ENCODE data around the gene IFIH1. TPM values are rescaled to one million over a fixed set of nuclear protein-coding genes. Genes with fewer than 3 reads are reported as not detected.

Gene IFIH1
- polyA plus RNA-seq, 6 donors from 2014 or later = 12.3 to 47.9 (median 41.2) TPM

DNA sequence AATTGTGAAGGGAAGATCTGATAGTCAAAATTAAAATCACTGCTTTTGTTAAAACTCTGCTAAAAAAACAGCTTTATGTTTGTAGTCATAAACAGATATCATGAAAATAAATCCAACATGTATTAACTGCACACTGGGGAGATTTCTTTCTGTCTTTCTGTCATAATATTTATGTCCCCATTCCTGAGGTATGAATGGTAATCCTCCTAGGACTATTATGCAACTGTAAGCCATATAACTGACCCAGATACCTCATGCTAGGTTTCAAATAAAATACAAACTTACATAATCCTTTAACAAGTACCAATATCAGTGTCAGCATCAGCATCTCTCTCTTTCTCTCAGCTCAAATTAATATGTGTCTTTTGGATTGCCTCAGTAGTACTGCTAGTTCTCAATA is 18.2 kb downstream of the IFIH1 start:
- no peaks in the 10 kb centered on the region for H3K9me3 Mint-ChIP-seq
- H3K27ac Mint-ChIP-seq = no peak overlapping the region
- H3K4me1 Mint-ChIP-seq = peaks cover 0 to 7% (median 4%) of the 10 kb centered on the region in 3 donors
- no peak for DNase-seq
- H3K27me3 Mint-ChIP-seq = no peaks in the 10 kb centered on the region
- no peak overlapping the region for H3K4me3 Mint-ChIP-seq
- no peaks in the 10 kb centered on the region for H3K36me3 Mint-ChIP-seq
- ATAC-seq (ENCODE audit: low read depth in 2 of 2) = no peak

DNA sequence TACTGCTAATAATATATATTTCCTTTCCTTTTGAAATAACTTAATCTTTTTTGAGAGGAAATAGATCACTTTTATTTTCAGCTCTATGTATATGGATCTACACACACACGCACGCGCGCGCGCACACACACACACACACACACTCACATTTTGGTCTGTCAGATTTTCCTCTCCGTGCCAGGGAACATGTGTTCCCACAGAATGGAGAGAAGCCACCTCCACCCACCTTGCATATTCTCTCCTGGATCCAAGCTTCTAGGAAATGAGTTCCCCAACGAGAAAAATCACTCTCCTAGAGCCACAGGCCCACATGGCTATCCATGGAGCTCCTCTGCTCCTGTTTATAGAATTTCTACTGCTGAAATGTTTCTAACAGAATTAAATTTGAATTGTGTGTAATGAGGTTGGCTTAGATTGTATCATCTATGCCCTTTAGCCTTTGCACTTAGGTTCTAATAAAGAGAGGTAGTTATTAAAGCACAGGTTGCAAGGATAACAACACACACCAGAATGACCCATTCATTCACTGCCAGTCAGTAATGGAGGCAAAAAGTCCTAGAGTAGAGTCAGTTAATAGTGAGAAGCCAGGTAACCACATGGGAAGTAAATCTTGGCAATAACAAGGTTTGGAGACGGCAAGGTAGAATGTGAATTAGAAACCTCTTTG is 19.7 kb downstream of the IFIH1 start:
- no peak for DNase-seq
- H3K27me3 Mint-ChIP-seq = no peaks in the 10 kb centered on the region
- peaks cover 0 to 7% (median 4%) of the 10 kb centered on the region in 3 donors for H3K4me1 Mint-ChIP-seq
- no peaks in the 10 kb centered on the region for H3K36me3 Mint-ChIP-seq
- no peaks in the 10 kb centered on the region for H3K9me3 Mint-ChIP-seq
- peak overlapping the region in 1 of 6 donors; percentile 33 for H3K27ac Mint-ChIP-seq
- no peak overlapping the region for H3K4me3 Mint-ChIP-seq
- no peak for ATAC-seq (ENCODE audit: low read depth in 2 of 2)

DNA sequence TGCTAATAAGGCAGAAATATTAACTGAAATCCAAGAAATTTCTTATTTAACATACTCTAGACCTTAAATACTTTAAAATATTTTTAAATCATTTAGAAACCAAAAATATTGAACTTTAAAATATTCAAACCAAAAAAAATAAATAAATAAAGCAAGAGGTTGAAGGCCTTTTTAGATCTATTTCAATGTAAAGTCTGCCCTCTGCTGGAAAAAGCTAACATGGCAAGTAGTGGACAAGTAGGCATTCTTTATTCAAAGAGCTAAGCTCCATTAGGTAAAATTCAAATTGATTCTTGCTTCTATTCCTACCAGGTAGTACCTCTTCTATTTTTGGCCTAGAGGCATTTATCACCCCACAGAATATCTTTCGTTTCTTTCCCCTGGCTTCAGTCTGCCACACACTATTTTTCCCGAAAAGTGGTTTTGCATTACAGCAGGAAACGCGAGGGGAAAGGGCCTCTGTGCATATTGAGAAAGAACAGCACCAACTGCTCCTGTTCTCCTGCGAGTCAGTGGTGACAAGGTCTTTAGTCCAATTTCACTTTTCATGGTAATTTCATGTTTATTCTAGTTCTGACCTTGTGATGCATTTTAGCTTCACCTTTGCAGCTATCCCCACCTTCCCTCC is 20.4 kb downstream of the IFIH1 start:
- ATAC-seq (ENCODE audit: low read depth in 2 of 2) = peak; percentile 48 to 60
- Mint-ChIP-seq H3K27me3 (no peaks in the 10 kb centered on the region), H3K36me3 (peaks cover 0 to under 1% of the 10 kb centered on the region in 2 donors), H3K27ac (no peak overlapping the region), H3K4me3 (no peak overlapping the region), H3K9me3 (no peaks in the 10 kb centered on the region), H3K4me1 (peaks cover 0 to 4% (median 3%) of the 10 kb centered on the region in 3 donors)
- peak; percentile 43 for DNase-seq

- Mint-ChIP-seq H3K4me1 (no peaks in the 10 kb centered on the region), H3K36me3 (peaks cover 5 to 7% of the 10 kb centered on the region in 2 donors), H3K9me3 (no peaks in the 10 kb centered on the region), H3K27ac (no peak overlapping the region), H3K27me3 (no peaks in the 10 kb centered on the region), H3K4me3 (no peak overlapping the region)
- DNase-seq = no peak
- ATAC-seq (ENCODE audit: low read depth in 2 of 2) = no peak
Measured at GRCh38 chr2:162295009-162295408, 23.5 kb downstream of the IFIH1 start.

- Mint-ChIP-seq H3K9me3 (no peaks in the 10 kb centered on the region), H3K4me1 (peaks cover 0 to 2% (median 0%) of the 10 kb centered on the region in 3 donors), H3K36me3 (peaks cover 5 to 11% of the 10 kb centered on the region in 2 donors), H3K27ac (no peak overlapping the region), H3K4me3 (no peak overlapping the region), H3K27me3 (no peaks in the 10 kb centered on the region)
- ATAC-seq (ENCODE audit: low read depth in 2 of 2) (no peak), DNase-seq (no peak)
Measured at GRCh38 chr2:162293122-162293786, 25.2 kb downstream of the IFIH1 start.

DNA sequence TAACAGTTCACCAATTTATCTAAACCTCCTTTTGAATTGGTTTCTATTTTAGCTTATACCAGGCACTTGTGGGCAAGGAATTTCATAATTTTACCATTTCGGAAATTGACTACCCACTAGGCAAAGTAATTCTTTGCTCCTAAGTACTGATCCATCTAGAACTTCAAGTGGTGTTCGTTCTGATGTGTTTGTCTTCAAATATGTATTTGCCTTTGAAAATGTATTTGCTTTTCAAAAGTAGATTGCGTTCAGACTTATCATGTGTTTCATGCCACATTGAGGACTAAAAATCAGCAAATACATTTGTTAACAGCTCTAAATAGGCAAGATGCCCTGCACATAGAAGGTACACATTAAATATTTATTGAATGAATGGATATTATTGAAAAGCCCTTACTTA is 26.7 kb downstream of the IFIH1 start:
- Mint-ChIP-seq H3K4me3 (no peak overlapping the region), H3K27me3 (no peaks in the 10 kb centered on the region), H3K4me1 (peaks cover 0 to 3% (median 0%) of the 10 kb centered on the region in 3 donors), H3K36me3 (peaks cover 13 to 17% of the 10 kb centered on the region in 2 donors), H3K27ac (no peak overlapping the region), H3K9me3 (no peaks in the 10 kb centered on the region)
- no peak for DNase-seq
- ATAC-seq (ENCODE audit: low read depth in 2 of 2) = no peak

DNA sequence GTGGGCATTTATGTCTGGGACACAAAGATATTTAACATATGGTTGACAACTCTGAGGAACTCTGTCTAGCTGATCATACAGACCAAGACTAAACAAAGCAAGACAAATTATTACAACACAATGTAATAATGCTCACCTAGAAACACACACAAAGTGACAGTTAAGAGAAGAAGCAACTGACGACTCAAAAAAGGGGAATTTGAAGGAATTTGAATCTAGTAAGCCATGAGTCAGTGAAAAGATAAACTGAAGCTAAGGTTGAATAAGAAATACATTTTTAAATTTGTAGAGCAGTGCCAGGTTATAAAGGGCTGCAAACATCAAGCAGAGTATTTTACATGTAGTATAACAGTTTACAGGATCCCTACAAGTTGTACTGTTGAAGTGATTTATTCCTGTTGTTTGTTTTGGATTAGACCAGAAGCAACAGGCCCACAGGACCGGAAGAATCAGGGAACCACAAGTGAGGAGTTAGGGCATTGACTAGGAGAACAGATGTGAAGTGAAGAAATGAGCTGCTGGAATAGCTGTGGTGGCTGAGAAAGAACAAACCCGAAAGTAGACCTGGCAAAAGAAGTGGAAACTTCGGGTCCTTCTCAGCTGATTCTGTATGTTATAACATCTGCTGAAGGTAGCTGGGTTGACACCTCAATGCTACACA is 35.6 kb downstream of the IFIH1 start:
- Mint-ChIP-seq H3K36me3 (peaks cover 25 to 40% of the 10 kb centered on the region in 2 donors), H3K27me3 (no peaks in the 10 kb centered on the region), H3K4me3 (no peak overlapping the region), H3K4me1 (peaks cover 0 to 4% (median 0%) of the 10 kb centered on the region in 3 donors), H3K27ac (no peak overlapping the region), H3K9me3 (no peaks in the 10 kb centered on the region)
- DNase-seq (no peak), ATAC-seq (ENCODE audit: low read depth in 2 of 2) (no peak)

DNA sequence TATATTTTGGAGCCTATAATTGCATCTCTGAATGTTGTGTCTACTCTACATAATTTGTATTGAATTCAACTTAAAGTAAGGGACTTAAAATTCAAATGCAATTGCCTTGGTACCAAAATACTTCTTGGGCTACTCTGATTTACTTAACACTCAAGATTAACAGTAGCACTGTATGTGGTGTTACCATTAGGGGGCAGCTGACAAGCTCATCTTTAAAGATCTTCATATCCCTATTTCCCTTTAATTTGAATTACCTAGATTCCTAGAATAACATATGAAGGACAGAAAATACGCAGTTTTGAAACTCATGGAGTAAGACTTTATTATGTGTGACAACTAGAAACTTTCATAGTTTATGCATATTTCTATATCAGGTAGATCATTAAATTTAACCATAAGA is 37.8 kb downstream of the IFIH1 start:
- H3K4me1 Mint-ChIP-seq = peaks cover 0 to 8% (median 0%) of the 10 kb centered on the region in 3 donors
- DNase-seq (no peak), ATAC-seq (ENCODE audit: low read depth in 2 of 2) (no peak)
- peaks cover 29 to 47% of the 10 kb centered on the region in 2 donors for H3K36me3 Mint-ChIP-seq
- no peak overlapping the region for H3K4me3 Mint-ChIP-seq
- peak overlapping the region in 2 of 6 donors; percentile 10 to 44 for H3K27ac Mint-ChIP-seq
- H3K9me3 Mint-ChIP-seq = no peaks in the 10 kb centered on the region
- no peaks in the 10 kb centered on the region for H3K27me3 Mint-ChIP-seq

DNA sequence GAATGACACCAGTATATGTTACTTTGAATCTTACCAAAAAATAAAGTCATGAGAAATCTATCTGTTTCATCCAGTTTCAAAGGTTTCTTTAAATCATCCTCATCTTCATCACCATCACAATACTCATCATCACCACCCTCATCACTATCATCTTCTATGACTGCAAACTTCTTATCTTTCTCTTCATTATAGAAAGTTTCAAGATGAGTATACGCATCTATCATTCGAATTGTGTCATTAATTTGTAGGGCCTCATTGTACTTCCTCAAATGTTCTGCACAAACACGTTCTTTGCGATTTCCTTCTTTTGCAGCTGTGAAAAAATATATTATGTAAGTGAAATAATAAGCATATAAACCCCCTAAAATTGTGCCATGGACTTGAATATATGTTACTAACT is 41.1 kb downstream of the IFIH1 start:
- no peaks in the 10 kb centered on the region for H3K9me3 Mint-ChIP-seq
- peaks cover 38 to 43% of the 10 kb centered on the region in 2 donors for H3K36me3 Mint-ChIP-seq
- no peak overlapping the region for H3K4me3 Mint-ChIP-seq
- H3K4me1 Mint-ChIP-seq = peaks cover 0 to 5% (median 0%) of the 10 kb centered on the region in 3 donors
- peak overlapping the region in 1 of 6 donors; percentile 37 for H3K27ac Mint-ChIP-seq
- DNase-seq (no peak), ATAC-seq (ENCODE audit: low read depth in 2 of 2) (no peak)
- H3K27me3 Mint-ChIP-seq = no peaks in the 10 kb centered on the region

DNA sequence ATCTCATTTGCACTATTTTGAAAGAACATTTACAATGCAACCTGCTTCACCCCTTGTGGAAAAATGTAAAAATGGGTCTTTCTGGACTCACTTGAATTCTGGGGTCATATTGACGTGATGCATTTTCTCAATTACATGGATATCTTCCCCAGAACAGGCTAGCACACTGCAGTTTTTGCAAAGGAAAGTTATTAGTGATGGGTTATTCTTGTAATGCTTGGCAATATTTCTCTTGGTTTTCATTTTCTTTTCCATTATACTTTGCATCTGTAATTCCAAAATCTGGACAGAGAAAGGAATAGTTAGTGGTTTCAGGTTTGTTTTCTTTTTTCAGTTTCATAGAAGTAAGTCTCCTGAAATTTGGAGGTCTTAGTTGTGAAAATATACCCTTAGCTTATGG is 50.5 kb downstream of the IFIH1 start:
- ATAC-seq (ENCODE audit: low read depth in 2 of 2) = no peak
- H3K4me3 Mint-ChIP-seq = no peak overlapping the region
- H3K9me3 Mint-ChIP-seq = no peaks in the 10 kb centered on the region
- DNase-seq = no peak
- peaks cover 35 to 49% of the 10 kb centered on the region in 2 donors for H3K36me3 Mint-ChIP-seq
- no peaks in the 10 kb centered on the region for H3K4me1 Mint-ChIP-seq
- no peaks in the 10 kb centered on the region for H3K27me3 Mint-ChIP-seq
- H3K27ac Mint-ChIP-seq = no peak overlapping the region

- Mint-ChIP-seq H3K4me1 (no peaks in the 10 kb centered on the region), H3K27ac (peak overlapping the region in 1 of 6 donors; percentile 69), H3K4me3 (peak overlapping the region in 1 of 8 donors; percentile 18), H3K9me3 (no peaks in the 10 kb centered on the region), H3K36me3 (peaks cover 31 to 47% of the 10 kb centered on the region in 2 donors), H3K27me3 (no peaks in the 10 kb centered on the region)
- ATAC-seq (ENCODE audit: low read depth in 2 of 2) (no peak), DNase-seq (no peak)
Measured at GRCh38 chr2:162267496-162267895, 51.0 kb downstream of the IFIH1 start.

DNA sequence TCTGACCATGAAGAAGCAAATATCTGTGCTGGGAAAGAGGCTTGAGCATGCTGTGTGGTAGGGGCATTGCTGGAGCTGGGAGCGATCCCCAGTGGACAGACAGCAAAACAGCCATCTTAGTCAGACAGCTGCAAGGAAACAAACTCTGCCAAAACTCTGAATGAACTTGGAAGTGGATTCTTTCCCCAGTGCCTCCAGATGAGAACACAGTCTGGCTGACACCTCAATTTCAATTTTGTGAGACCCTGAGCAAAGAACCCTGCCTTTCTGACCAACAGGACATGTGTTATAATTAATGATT is 52.1 kb downstream of the IFIH1 start:
- no peak overlapping the region for H3K4me3 Mint-ChIP-seq
- DNase-seq = no peak
- H3K36me3 Mint-ChIP-seq = peaks cover 21 to 42% of the 10 kb centered on the region in 2 donors
- peak overlapping the region in 1 of 6 donors; percentile 13 for H3K27ac Mint-ChIP-seq
- no peaks in the 10 kb centered on the region for H3K27me3 Mint-ChIP-seq
- peaks cover 0 to 7% (median 6%) of the 10 kb centered on the region in 3 donors for H3K4me1 Mint-ChIP-seq
- no peak for ATAC-seq (ENCODE audit: low read depth in 2 of 2)
- H3K9me3 Mint-ChIP-seq = no peaks in the 10 kb centered on the region

DNA sequence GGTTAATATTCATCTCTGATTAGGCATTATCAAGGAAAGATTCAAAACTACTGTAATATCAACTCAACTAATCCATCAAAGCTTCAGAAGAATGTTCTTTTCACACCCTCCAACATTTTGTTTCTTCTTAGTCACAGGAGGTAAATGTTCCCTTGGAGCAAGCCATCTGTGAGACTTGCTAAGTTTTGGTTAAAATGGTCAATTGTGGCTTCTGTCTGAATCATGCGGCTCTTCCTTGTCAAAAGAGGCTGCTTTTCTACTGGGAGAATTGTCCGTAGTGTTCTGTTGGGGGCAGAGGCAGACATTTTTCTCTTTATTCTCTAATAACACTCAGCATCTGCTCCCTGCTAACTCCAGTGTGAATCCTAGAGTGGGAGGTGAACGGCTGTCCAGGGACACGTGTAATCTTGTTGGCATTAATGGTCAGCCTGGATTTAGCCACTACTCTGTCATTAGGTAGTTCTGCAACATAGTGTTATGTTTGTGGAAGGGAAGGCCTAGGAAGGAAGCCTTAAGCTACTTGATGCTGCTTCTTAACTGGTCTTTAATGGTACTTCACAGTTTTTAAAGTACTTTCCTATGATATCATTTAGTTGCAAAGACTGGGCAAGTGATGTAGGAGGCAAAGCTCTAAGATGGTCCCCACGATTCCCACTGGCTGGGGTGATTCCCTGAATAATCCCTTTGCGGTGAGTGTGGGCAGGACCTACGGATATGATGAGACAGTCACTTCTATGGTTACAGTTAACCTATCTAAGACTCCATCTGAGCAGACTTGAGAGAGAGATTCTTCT is 52.6 kb downstream of the IFIH1 start:
- Mint-ChIP-seq H3K27me3 (no peaks in the 10 kb centered on the region), H3K36me3 (peaks cover 21 to 37% of the 10 kb centered on the region in 2 donors), H3K4me1 (peaks cover 0 to 11% (median 11%) of the 10 kb centered on the region in 3 donors), H3K9me3 (no peaks in the 10 kb centered on the region), H3K4me3 (no peak overlapping the region), H3K27ac (peak overlapping the region in 2 of 6 donors; percentile 13 to 56)
- DNase-seq = no peak
- ATAC-seq (ENCODE audit: low read depth in 2 of 2) = no peak

Data from naive B cell (primary cell).